Measurements from ENCODE around the gene FBLN1.

FBLN1 gene

DNA sequence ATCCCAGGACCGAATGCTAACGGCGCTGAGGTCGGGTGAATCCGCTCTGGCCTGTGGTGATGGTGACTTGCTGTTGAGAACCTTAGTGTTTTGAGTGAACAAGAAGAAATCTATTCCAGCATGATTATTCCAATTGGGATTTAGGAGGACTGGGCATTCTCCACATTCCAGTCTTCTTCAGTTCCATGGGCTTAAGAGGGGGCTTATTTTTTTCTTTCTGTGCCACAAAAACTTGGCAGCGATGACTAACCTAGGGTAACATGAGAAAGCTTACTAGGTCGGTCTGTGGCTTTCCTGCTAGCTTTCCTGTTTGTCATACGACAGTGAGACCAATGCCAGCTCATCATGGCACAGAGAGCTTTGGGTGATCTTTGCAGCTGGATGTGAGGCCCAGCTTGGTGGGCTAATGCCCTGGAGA, 106.1 kb downstream of the FBLN1 start:
- Histone ChIP-seq H3K4me3 (ENCODE audit: low read depth, low read length) (no peak overlapping the region), H3K27ac (ENCODE audit: extremely low read depth, low read depth, low read length) (no peak overlapping the region), H3K9me3 (ENCODE audit: control insufficient read depth, insufficient read depth, low read depth, low read length) (no peaks in the 10 kb centered on the region), H3K4me1 (ENCODE audit: control insufficient read depth, insufficient read depth, low read length) (no peaks in the 10 kb centered on the region), H3K36me3 (ENCODE audit: control insufficient read depth in 2 of 2, insufficient read depth in 1 of 2, low read length in 2 of 2) (no peaks in the 10 kb centered on the region)
- ChIA-PET CTCF (no interaction called here), POLR2A (no interaction called here)
- TF ChIP-seq ZNF501 (tag by site-specific recombination; IDR thresholded peaks at IDR 0.05) (no peak), ZNF768 (tag by site-specific recombination; IDR thresholded peaks at IDR 0.05) (no peak), MZF1 (tag by site-specific recombination; IDR thresholded peaks at IDR 0.05; ENCODE audit: borderline replicate concordance) (no peak), ZNF157 (tag by site-specific recombination; IDR thresholded peaks at IDR 0.05) (no peak), ZNF311 (tag by site-specific recombination; IDR thresholded peaks at IDR 0.05; ENCODE audit: borderline replicate concordance) (no peak), ZNF16 (tag by site-specific recombination; IDR thresholded peaks at IDR 0.05; ENCODE audit: low read depth) (no peak), ZNF621 (tag by site-specific recombination; IDR thresholded peaks at IDR 0.05) (no peak), HIC1 (tag by site-specific recombination; IDR thresholded peaks at IDR 0.05) (no peak), MYNN (tag by site-specific recombination; IDR thresholded peaks at IDR 0.05; ENCODE audit: borderline replicate concordance) (no peak), ZNF132 (tag by site-specific recombination; IDR thresholded peaks at IDR 0.05; ENCODE audit: borderline replicate concordance) (no peak), KLF7 (tag by site-specific recombination; IDR thresholded peaks at IDR 0.05; ENCODE audit: borderline replicate concordance) (no peak), ZNF140 (tag by site-specific recombination; IDR thresholded peaks at IDR 0.05) (no peak), ZNF274 (IDR thresholded peaks at IDR 0.05; ENCODE audit: low read length) (no peak), ZNF274 (tag by site-specific recombination; IDR thresholded peaks at IDR 0.05; ENCODE audit: borderline replicate concordance) (no peak), ZNF548 (tag by site-specific recombination; IDR thresholded peaks at IDR 0.05) (no peak), ZNF654 (tag by site-specific recombination; IDR thresholded peaks at IDR 0.05; ENCODE audit: low read depth) (no peak), ZNF138 (tag by site-specific recombination; IDR thresholded peaks at IDR 0.05; ENCODE audit: borderline replicate concordance) (no peak)
- TF ChIP-seq, protein P1, sequence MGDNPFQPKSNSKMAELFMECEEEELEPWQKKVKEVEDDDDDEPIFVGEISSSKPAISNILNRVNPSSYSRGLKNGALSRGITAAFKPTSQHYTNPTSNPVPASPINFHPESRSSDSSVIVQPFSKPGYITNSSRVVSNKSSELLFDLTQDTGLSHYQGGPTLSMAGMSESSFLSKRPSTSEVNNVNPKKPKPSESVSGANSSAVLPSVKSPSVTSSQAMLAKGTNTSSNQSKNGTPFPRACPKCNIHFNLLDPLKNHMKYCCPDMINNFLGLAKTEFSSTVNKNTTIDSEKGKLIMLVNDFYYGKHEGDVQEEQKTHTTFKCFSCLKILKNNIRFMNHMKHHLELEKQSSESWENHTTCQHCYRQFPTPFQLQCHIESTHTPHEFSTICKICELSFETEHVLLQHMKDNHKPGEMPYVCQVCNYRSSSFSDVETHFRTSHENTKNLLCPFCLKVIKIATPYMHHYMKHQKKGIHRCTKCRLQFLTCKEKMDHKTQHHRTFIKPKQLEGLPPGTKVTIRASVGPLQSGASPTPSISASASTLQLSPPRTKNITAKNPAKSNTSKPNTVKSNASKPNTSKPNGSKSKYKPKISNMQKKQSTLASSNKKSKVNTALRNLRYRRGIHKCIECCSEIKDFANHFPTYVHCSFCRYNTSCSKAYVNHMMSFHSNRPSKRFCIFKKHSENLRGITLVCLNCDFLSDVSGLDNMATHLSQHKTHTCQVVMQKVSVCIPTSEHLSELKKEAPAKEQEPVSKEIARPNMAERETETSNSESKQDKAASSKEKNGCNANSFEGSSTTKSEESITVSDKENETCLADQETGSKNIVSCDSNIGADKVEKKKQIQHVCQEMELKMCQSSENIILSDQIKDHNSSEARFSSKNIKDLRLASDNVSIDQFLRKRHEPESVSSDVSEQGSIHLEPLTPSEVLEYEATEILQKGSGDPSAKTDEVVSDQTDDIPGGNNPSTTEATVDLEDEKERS (tag by site-specific recombination; IDR thresholded peaks at IDR 0.05) = no peak
- TF ChIP-seq, protein P2, sequence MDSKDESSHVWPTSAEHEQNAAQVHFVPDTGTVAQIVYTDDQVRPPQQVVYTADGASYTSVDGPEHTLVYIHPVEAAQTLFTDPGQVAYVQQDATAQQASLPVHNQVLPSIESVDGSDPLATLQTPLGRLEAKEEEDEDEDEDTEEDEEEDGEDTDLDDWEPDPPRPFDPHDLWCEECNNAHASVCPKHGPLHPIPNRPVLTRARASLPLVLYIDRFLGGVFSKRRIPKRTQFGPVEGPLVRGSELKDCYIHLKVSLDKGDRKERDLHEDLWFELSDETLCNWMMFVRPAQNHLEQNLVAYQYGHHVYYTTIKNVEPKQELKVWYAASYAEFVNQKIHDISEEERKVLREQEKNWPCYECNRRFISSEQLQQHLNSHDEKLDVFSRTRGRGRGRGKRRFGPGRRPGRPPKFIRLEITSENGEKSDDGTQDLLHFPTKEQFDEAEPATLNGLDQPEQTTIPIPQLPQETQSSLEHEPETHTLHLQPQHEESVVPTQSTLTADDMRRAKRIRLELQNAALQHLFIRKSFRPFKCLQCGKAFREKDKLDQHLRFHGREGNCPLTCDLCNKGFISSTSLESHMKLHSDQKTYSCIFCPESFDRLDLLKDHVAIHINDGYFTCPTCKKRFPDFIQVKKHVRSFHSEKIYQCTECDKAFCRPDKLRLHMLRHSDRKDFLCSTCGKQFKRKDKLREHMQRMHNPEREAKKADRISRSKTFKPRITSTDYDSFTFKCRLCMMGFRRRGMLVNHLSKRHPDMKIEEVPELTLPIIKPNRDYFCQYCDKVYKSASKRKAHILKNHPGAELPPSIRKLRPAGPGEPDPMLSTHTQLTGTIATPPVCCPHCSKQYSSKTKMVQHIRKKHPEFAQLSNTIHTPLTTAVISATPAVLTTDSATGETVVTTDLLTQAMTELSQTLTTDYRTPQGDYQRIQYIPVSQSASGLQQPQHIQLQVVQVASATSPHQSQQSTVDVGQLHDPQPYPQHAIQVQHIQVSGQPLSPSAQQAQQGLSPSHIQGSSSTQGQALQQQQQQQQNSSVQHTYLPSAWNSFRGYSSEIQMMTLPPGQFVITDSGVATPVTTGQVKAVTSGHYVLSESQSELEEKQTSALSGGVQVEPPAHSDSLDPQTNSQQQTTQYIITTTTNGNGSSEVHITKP (tag by site-specific recombination; IDR thresholded peaks at IDR 0.05) = no peak
- TF ChIP-seq, protein P3, sequence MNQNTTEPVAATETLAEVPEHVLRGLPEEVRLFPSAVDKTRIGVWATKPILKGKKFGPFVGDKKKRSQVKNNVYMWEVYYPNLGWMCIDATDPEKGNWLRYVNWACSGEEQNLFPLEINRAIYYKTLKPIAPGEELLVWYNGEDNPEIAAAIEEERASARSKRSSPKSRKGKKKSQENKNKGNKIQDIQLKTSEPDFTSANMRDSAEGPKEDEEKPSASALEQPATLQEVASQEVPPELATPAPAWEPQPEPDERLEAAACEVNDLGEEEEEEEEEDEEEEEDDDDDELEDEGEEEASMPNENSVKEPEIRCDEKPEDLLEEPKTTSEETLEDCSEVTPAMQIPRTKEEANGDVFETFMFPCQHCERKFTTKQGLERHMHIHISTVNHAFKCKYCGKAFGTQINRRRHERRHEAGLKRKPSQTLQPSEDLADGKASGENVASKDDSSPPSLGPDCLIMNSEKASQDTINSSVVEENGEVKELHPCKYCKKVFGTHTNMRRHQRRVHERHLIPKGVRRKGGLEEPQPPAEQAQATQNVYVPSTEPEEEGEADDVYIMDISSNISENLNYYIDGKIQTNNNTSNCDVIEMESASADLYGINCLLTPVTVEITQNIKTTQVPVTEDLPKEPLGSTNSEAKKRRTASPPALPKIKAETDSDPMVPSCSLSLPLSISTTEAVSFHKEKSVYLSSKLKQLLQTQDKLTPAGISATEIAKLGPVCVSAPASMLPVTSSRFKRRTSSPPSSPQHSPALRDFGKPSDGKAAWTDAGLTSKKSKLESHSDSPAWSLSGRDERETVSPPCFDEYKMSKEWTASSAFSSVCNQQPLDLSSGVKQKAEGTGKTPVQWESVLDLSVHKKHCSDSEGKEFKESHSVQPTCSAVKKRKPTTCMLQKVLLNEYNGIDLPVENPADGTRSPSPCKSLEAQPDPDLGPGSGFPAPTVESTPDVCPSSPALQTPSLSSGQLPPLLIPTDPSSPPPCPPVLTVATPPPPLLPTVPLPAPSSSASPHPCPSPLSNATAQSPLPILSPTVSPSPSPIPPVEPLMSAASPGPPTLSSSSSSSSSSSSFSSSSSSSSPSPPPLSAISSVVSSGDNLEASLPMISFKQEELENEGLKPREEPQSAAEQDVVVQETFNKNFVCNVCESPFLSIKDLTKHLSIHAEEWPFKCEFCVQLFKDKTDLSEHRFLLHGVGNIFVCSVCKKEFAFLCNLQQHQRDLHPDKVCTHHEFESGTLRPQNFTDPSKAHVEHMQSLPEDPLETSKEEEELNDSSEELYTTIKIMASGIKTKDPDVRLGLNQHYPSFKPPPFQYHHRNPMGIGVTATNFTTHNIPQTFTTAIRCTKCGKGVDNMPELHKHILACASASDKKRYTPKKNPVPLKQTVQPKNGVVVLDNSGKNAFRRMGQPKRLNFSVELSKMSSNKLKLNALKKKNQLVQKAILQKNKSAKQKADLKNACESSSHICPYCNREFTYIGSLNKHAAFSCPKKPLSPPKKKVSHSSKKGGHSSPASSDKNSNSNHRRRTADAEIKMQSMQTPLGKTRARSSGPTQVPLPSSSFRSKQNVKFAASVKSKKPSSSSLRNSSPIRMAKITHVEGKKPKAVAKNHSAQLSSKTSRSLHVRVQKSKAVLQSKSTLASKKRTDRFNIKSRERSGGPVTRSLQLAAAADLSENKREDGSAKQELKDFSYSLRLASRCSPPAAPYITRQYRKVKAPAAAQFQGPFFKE (tag by site-specific recombination; IDR thresholded peaks at IDR 0.05; ENCODE audit: borderline replicate concordance) = no peak

Data from HEK293 (cell line).